Measurements from ENCODE around the gene FBLN2. TPM values are rescaled to one million over a fixed set of nuclear protein-coding genes. Genes with fewer than 3 reads are reported as not detected.
"Not testable (repeated sequence)": the region's sequence is repeated elsewhere in the genome, so short reads cannot be mapped to it uniquely, and the experiment has no call there.

Gene FBLN2
- total RNA-seq, 4 donors from 2014 or later = 130 to 244 (median 136) TPM

DNA sequence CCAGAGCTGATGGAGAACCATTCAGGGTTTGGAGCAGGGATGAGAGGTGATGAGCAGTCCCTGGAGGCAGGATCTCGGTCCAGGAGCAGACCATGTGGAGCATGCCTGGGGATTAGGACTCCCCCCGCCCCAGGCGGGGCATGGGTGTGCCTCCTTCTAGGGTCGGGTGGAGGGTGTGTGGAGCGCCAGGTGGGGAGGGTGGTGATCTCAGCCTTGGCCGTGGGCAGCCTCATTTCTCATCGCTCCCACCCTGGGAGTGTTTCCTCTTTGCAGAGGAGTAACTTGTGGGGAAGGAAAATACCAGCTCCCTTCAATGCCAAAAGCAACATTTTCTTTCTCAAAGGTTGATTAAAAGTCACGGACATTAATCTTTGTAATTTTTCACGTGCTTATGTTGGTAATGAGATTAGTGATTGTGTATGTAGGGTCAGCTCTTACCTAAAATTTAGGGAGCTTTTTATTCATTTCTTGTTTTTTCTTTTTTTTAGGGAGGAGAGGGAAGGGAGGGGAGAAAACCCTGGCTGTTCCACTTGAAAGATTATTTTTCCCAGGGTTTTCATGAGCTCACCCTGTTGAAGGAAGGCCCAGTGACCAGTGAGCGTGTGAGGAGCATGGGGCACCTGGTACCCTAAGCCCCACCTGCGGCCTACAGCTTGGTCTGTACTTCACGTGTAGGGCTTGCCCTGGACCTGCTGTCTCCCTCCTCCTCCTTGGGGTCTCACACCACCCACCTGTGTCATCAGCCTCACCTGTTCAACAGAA is 11.0 kb downstream of the FBLN2 start:
- H3K4me1 ChIP-seq = peaks cover 6 to 54% (median 35%) of the 10 kb centered on the region in 4 donors
- no peak overlapping the region for H3K4me3 ChIP-seq

GRCh38 chr3:13561376-13561775 is 12.5 kb downstream of the FBLN2 start:
- Histone ChIP-seq H3K27me3 (peaks cover 0 to 5% (median 0%) of the 10 kb centered on the region in 4 donors), H3K4me1 (peaks cover 17 to 56% (median 36%) of the 10 kb centered on the region in 4 donors), H3K36me3 (no peaks in the 10 kb centered on the region), H3K4me3 (no peak overlapping the region), H3K27ac (replicated peaks in 1 of 4) (no peak overlapping the region), H3K9me3 (no peaks in the 10 kb centered on the region)
- DNase-seq (ENCODE audit: extremely low spot score) = no peak
- intact Hi-C loops (cut with DNase I) = no loop called here
- 72% methylated on average over 9 of the region's 9 CpGs for WGBS
- TF ChIP-seq, protein P1, sequence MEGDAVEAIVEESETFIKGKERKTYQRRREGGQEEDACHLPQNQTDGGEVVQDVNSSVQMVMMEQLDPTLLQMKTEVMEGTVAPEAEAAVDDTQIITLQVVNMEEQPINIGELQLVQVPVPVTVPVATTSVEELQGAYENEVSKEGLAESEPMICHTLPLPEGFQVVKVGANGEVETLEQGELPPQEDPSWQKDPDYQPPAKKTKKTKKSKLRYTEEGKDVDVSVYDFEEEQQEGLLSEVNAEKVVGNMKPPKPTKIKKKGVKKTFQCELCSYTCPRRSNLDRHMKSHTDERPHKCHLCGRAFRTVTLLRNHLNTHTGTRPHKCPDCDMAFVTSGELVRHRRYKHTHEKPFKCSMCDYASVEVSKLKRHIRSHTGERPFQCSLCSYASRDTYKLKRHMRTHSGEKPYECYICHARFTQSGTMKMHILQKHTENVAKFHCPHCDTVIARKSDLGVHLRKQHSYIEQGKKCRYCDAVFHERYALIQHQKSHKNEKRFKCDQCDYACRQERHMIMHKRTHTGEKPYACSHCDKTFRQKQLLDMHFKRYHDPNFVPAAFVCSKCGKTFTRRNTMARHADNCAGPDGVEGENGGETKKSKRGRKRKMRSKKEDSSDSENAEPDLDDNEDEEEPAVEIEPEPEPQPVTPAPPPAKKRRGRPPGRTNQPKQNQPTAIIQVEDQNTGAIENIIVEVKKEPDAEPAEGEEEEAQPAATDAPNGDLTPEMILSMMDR (IDR thresholded peaks at IDR 0.05) = no peak
- no peak for TF ChIP-seq EP300 (IDR thresholded peaks at IDR 0.05)
- TF ChIP-seq POLR2AphosphoS5 (IDR thresholded peaks at IDR 0.05) = no peak
- no peak for TF ChIP-seq POLR2A (IDR thresholded peaks at IDR 0.05; ENCODE audit: low read depth)

More for the DNA sequence above, 11.0 kb downstream of the FBLN2 start:
- intact Hi-C loops (cut with DNase I) = no loop called here
- Histone ChIP-seq H3K36me3 (no peaks in the 10 kb centered on the region), H3K9me3 (no peaks in the 10 kb centered on the region), H3K27ac (replicated peaks in 1 of 4) (peak overlapping the region; percentile 36 to 60 (median 51)), H3K27me3 (peaks cover 0 to 5% (median 0%) of the 10 kb centered on the region in 4 donors)
- TF ChIP-seq POLR2AphosphoS5 (IDR thresholded peaks at IDR 0.05) = no peak
- TF ChIP-seq, protein P1 (IDR thresholded peaks at IDR 0.05) = no peak
- TF ChIP-seq POLR2A (IDR thresholded peaks at IDR 0.05; ENCODE audit: low read depth) = no peak
- TF ChIP-seq EP300 (IDR thresholded peaks at IDR 0.05) = no peak
- no peak for DNase-seq (ENCODE audit: extremely low spot score)
- WGBS = 46% methylated on average over 12 of the region's 12 CpGs

DNA sequence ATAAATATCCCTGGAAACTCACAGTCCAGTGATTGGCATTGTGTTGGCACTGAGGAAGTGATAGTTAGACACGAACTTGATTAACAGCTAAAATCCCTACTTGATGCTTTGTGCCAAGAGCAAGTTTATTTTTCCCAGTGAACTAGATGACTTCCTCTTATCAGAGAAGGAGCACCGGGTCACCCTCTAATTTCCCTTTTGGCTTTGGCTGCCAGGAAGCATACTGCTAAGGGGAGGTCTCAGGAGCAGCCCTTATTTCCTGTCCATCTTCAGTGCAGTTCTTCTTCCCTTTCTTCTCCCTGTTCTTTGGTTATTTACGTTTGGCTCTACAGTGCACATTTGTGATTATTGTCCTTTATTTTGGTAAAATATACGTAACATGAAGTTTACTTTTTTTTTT is 13.0 kb downstream of the FBLN2 start:
- Histone ChIP-seq H3K27me3 (peaks cover 0 to 5% (median 0%) of the 10 kb centered on the region in 4 donors), H3K27ac (replicated peaks in 1 of 4) (no peak overlapping the region), H3K36me3 (no peaks in the 10 kb centered on the region), H3K4me3 (no peak overlapping the region), H3K9me3 (no peaks in the 10 kb centered on the region), H3K4me1 (peaks cover 13 to 50% (median 35%) of the 10 kb centered on the region in 4 donors)
- 53% methylated on average over 4 of the region's 4 CpGs for WGBS
- intact Hi-C loops (cut with DNase I) = no loop called here
- TF ChIP-seq POLR2A (IDR thresholded peaks at IDR 0.05; ENCODE audit: low read depth) (no peak), EP300 (IDR thresholded peaks at IDR 0.05) (no peak), POLR2AphosphoS5 (IDR thresholded peaks at IDR 0.05) (peak in 1 of 2 donors; percentile 10)
- TF ChIP-seq, protein P1 (IDR thresholded peaks at IDR 0.05) = no peak
- DNase-seq (ENCODE audit: extremely low spot score) = no peak

DNA sequence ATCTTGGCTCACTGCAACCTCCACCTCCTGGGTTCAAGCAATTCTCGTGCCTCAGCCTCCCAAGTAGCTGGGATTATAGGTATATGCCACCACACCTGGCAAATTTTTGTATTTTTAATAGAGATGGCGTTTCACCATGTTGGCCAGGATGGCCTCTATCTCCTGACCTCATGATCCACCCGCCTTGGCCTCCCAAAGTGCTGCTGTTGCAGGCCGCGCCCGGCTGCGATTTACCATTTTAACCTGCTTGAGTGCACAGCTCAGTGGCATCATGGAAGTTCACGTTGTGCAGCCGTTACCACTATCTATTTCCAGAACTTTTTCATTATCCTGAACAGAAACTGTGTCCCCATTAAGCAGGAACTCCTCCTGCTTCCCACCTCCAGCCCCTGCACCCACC is 13.5 kb downstream of the FBLN2 start:
- H3K9me3 ChIP-seq; H3K27ac ChIP-seq (replicated peaks in 1 of 4); intact Hi-C loops (cut with DNase I); H3K4me3 ChIP-seq; H3K36me3 ChIP-seq; H3K27me3 ChIP-seq; DNase-seq (ENCODE audit: extremely low spot score): not testable (repeated sequence)
- peaks cover 13 to 52% (median 34%) of the 10 kb centered on the region in 4 donors for H3K4me1 ChIP-seq
- WGBS = 91% methylated on average over 9 of the region's 9 CpGs

DNA sequence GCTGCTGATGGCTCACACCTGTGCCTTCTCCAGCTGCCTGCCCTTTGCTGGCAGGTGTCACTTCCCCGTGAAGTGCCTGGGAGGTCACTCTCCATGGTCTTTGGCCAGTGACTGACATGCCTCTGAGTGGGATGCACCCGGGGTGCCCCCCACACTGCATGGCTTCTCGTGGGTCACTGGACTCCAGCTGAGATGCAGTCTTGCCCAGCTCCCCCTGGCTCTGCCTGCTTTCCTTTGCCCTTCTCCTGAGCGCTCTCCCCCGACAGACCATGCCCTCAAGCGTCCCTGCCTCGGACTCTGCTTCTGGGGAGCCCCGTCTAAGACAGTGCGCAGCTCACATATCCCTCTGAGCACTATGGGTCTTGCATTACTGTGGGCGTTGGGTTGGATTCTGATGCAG is 14.4 kb downstream of the FBLN2 start:
- Histone ChIP-seq H3K36me3 (no peaks in the 10 kb centered on the region), H3K9me3 (no peaks in the 10 kb centered on the region), H3K27me3 (no peaks in the 10 kb centered on the region), H3K4me3 (no peak overlapping the region), H3K4me1 (peaks cover 13 to 58% (median 36%) of the 10 kb centered on the region in 4 donors), H3K27ac (replicated peaks in 1 of 4) (no peak overlapping the region)
- 86% methylated on average over 9 of the region's 10 CpGs for WGBS
- DNase-seq (ENCODE audit: extremely low spot score) = no peak
- intact Hi-C loops (cut with DNase I) = no loop called here
- TF ChIP-seq POLR2A (IDR thresholded peaks at IDR 0.05; ENCODE audit: low read depth) (no peak), POLR2AphosphoS5 (IDR thresholded peaks at IDR 0.05) (no peak), EP300 (IDR thresholded peaks at IDR 0.05) (no peak)
- TF ChIP-seq, protein P1 (IDR thresholded peaks at IDR 0.05) = no peak

Data from esophagus muscularis mucosa (tissue), 4 donors.